ENCODE data around the gene SASH1. TPM values are rescaled to one million over a fixed set of nuclear protein-coding genes. Genes with fewer than 3 reads are reported as not detected.

The SASH1 gene
- total and polyA plus RNA-seq, 2 experiments from 2014 or later: 69.1 to 99.0 TPM

DNA sequence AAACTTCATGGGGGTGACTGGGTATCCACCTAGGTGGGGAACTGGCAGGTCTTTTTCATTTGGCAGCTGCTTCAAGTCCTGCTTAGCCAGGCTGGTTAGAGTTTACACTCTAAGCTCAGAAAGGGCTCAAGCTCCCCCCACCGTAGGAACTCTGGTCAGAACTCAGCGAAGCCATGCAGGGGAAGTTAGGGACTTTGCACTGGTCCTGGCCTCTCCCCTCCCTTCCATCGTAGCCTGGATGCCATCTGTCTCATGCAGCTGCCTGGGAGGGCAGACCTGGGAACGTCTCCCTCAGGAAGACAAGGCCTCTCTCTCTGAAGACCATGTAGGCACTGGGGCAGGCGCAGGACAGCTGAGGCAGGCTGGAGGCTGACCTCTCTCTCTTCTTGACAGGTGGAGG lies 220.4 kb downstream of the SASH1 start:
- no peak for DNase-seq
- Histone ChIP-seq H3F3A (ENCODE audit: insufficient read depth) (peaks cover 32% of the 10 kb centered on the region), H3K9me2 (ENCODE audit: insufficient read depth) (no peaks in the 10 kb centered on the region), H3K4me1 (ENCODE audit: insufficient read depth) (peaks cover 31% of the 10 kb centered on the region), H3K9ac (no peak overlapping the region), H3K79me2 (ENCODE audit: insufficient read depth) (no peaks in the 10 kb centered on the region), H4K20me1 (ENCODE audit: insufficient read depth) (no peaks in the 10 kb centered on the region), H3K36me3 (ENCODE audit: low read depth) (no peaks in the 10 kb centered on the region), H3K27ac (no peak overlapping the region), H3K9me3 (ENCODE audit: low read depth) (no peaks in the 10 kb centered on the region), H2AFZ (no peak overlapping the region), H3K27me3 (replicated peaks; ENCODE audit: insufficient read depth) (no peaks in the 10 kb centered on the region), H3K4me2 (ENCODE audit: unreplicated experiment) (no peak overlapping the region), H3K4me3 (no peak overlapping the region)
- TF ChIP-seq EZH2 (IDR thresholded peaks at IDR 0.05; ENCODE audit: insufficient read depth, poor library complexity, severe bottlenecking) (no peak), EZH2phosphoT487 (IDR thresholded peaks at IDR 0.05; ENCODE audit: insufficient read depth, low read depth) (no peak)
- in situ Hi-C loops (cut with MboI): no loop called here
- WGBS, 2 experiments (ENCODE audit: low coverage in 1 of 2, low lambda C conversion rate in 2 of 2, missing lambda C conversion rate in 2 of 2): 94 to 97% methylated on average over 5 of the region's 5 CpGs

DNA sequence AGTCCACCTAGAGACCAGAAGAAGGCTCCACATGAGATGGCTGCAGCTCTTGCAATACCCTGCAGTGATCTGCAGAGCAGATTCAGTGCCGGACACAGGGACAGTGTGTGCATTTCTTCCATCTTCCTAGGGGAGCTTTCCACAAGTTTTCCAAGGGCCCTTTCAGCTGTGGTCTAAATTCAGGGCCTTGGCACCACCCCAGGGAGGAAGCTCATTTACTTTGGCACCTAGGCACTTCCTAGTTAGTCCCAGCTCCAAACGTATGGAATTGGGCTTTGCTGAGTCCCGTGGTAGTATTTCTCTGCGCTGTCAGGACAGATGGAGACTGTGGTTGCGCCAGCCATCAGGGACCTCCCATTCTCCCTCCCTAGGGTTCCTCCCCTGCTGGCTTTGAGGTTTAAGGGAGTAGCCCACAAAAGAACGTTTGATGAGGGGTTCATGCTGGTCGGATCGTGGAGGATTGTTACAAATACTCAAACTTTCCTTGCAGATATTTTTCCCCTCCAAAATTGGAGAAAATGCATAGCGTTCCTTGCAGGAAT lies 221.9 kb downstream of the SASH1 start:
- Histone ChIP-seq H3K4me1 (ENCODE audit: insufficient read depth) (peaks cover 31% of the 10 kb centered on the region), H3K9me3 (ENCODE audit: low read depth) (no peaks in the 10 kb centered on the region), H3K27me3 (replicated peaks; ENCODE audit: insufficient read depth) (no peaks in the 10 kb centered on the region), H3K79me2 (ENCODE audit: insufficient read depth) (no peaks in the 10 kb centered on the region), H4K20me1 (ENCODE audit: insufficient read depth) (no peaks in the 10 kb centered on the region), H3K36me3 (ENCODE audit: low read depth) (no peaks in the 10 kb centered on the region), H3F3A (ENCODE audit: insufficient read depth) (peaks cover 32% of the 10 kb centered on the region), H3K9me2 (ENCODE audit: insufficient read depth) (no peaks in the 10 kb centered on the region), H3K4me2 (ENCODE audit: unreplicated experiment) (peak overlapping the region; percentile 64), H3K27ac (peak overlapping the region; percentile 96), H3K4me3 (no peak overlapping the region), H3K9ac (no peak overlapping the region), H2AFZ (no peak overlapping the region)
- TF ChIP-seq EZH2phosphoT487 (IDR thresholded peaks at IDR 0.05; ENCODE audit: insufficient read depth, low read depth): no peak
- no peak for TF ChIP-seq EZH2 (IDR thresholded peaks at IDR 0.05; ENCODE audit: insufficient read depth, poor library complexity, severe bottlenecking)
- in situ Hi-C loops (cut with MboI): no loop called here
- DNase-seq: no peak
- 65 to 76% methylated on average over 9 of the region's 9 CpGs for WGBS, 2 experiments (ENCODE audit: low coverage in 1 of 2, low lambda C conversion rate in 2 of 2, missing lambda C conversion rate in 2 of 2)

GRCh38 chr6:148565321-148565926 lies 222.8 kb downstream of the SASH1 start:
- H3F3A ChIP-seq (ENCODE audit: insufficient read depth): peaks cover 32% of the 10 kb centered on the region
- H4K20me1 ChIP-seq (ENCODE audit: insufficient read depth): no peaks in the 10 kb centered on the region
- H3K27me3 ChIP-seq (replicated peaks; ENCODE audit: insufficient read depth): no peaks in the 10 kb centered on the region
- peak overlapping the region; percentile 64 for H3K4me2 ChIP-seq (ENCODE audit: unreplicated experiment)
- no peaks in the 10 kb centered on the region for H3K79me2 ChIP-seq (ENCODE audit: insufficient read depth)
- H3K36me3 ChIP-seq (ENCODE audit: low read depth): no peaks in the 10 kb centered on the region
- peak overlapping the region; percentile 77 for H3K9ac ChIP-seq
- no peaks in the 10 kb centered on the region for H3K9me3 ChIP-seq (ENCODE audit: low read depth)
- peak overlapping the region; percentile 33 for H2AFZ ChIP-seq
- in situ Hi-C loops (cut with MboI): no loop called here
- peak; percentile 85 for DNase-seq
- WGBS, 2 experiments (ENCODE audit: low coverage in 1 of 2, low lambda C conversion rate in 2 of 2, missing lambda C conversion rate in 2 of 2): 4 to 5% methylated on average over 8 of the region's 8 CpGs
- H3K4me1 ChIP-seq (ENCODE audit: insufficient read depth): peaks cover 31% of the 10 kb centered on the region
- H3K9me2 ChIP-seq (ENCODE audit: insufficient read depth): no peaks in the 10 kb centered on the region
- no peak for TF ChIP-seq EZH2 (IDR thresholded peaks at IDR 0.05; ENCODE audit: insufficient read depth, poor library complexity, severe bottlenecking)
- TF ChIP-seq EZH2phosphoT487 (IDR thresholded peaks at IDR 0.05; ENCODE audit: insufficient read depth, low read depth): peak; percentile 83
- H3K4me3 ChIP-seq: peak overlapping the region; percentile 63
- peak overlapping the region; percentile 96 for H3K27ac ChIP-seq

- Histone ChIP-seq H3K9ac (peak overlapping the region; percentile 77), H3K4me1 (ENCODE audit: insufficient read depth) (peaks cover 35% of the 10 kb centered on the region), H3K79me2 (ENCODE audit: insufficient read depth) (no peaks in the 10 kb centered on the region), H2AFZ (peak overlapping the region; percentile 33), H4K20me1 (ENCODE audit: insufficient read depth) (no peaks in the 10 kb centered on the region), H3K27me3 (replicated peaks; ENCODE audit: insufficient read depth) (no peaks in the 10 kb centered on the region), H3K9me3 (ENCODE audit: low read depth) (no peaks in the 10 kb centered on the region), H3K4me3 (peak overlapping the region; percentile 63), H3K27ac (peak overlapping the region; percentile 96), H3K4me2 (ENCODE audit: unreplicated experiment) (peak overlapping the region; percentile 64), H3F3A (ENCODE audit: insufficient read depth) (peaks cover 32% of the 10 kb centered on the region), H3K9me2 (ENCODE audit: insufficient read depth) (no peaks in the 10 kb centered on the region), H3K36me3 (ENCODE audit: low read depth) (no peaks in the 10 kb centered on the region)
- 1 to 5% methylated on average over 12 of the region's 12 CpGs for WGBS, 2 experiments (ENCODE audit: low coverage in 1 of 2, low lambda C conversion rate in 2 of 2, missing lambda C conversion rate in 2 of 2)
- TF ChIP-seq EZH2phosphoT487 (IDR thresholded peaks at IDR 0.05; ENCODE audit: insufficient read depth, low read depth) (no peak), EZH2 (IDR thresholded peaks at IDR 0.05; ENCODE audit: insufficient read depth, poor library complexity, severe bottlenecking) (no peak)
- in situ Hi-C loops (cut with MboI): no loop called here
- DNase-seq: peak; percentile 97
Measured at GRCh38 chr6:148565930-148566663, 223.5 kb downstream of the SASH1 start.

Measured in GM23248 (cell line).